Progenitor cell of endocrine pancreas (in vitro differentiated cells): ENCODE results near the gene TBC1D2. TPM values are rescaled to one million over a fixed set of nuclear protein-coding genes. Genes with fewer than 3 reads are reported as not detected.

Experiments
- DNase-seq: peaks from one replicate; pipeline ENCODE4 v3.0.0; 2021; ENCODE audit warnings: low spot score; ENCODE audit not compliant: unreplicated experiment
- H3K27ac Mint-ChIP-seq: 2 replicates; pipeline ENCODE4 v1.8.0; 2021; ENCODE audit warnings: mild to moderate bottlenecking, moderate library complexity, mixed read lengths
- H3K27me3 Mint-ChIP-seq: 2 replicates; pipeline ENCODE4 v1.8.0; 2021; ENCODE audit warnings: mixed read lengths
- H3K36me3 Mint-ChIP-seq: 2 replicates; pipeline ENCODE4 v1.8.0; 2022; ENCODE audit warnings: mixed read lengths; ENCODE audit not compliant: insufficient read depth
- H3K4me1 Mint-ChIP-seq: 2 replicates; pipeline ENCODE4 v1.8.0; 2021; ENCODE audit warnings: low read depth, mixed read lengths
- H3K4me3 Mint-ChIP-seq: 2 replicates; pipeline ENCODE4 v1.8.0; 2021; ENCODE audit warnings: low read depth, mild to moderate bottlenecking, moderate library complexity, mixed read lengths
- H3K9me3 Mint-ChIP-seq: 2 replicates; pipeline ENCODE4 v1.8.0; 2021; ENCODE audit warnings: low read depth, mixed read lengths
- CTCF ChIP-seq: fragments of 200-600 bp; sonication (generic); IDR thresholded peaks from one replicate; pipeline ENCODE4 v1.5.0; 2021; ENCODE audit warnings: antibody characterized with exemption, mild to moderate bottlenecking; ENCODE audit not compliant: unreplicated experiment
- total RNA-seq: library from RNA; stranded (reverse); gene quantifications from 2 replicates; pipeline ENCODE4 v1.2.1, GENCODE V29; 2021

Gene TBC1D2
- total RNA-seq, 1 donor from 2014 or later = 8.5 TPM

DNA sequence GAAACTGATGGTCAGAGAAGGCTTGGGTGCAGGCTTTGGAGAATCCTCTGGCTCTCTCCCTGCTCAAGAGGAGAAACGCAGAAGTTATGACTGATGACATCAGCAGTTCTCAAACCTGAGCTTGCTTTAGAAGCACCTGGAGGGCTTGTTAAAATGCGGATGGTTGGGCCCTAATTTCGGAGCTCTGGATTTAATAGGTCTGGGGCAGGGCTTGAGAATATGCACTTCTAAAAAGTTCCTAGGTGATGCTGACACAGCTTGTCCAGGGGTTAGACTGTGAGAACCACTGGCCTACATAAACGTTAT lies 26.4 kb downstream of the TBC1D2 start:
- no peak for DNase-seq
- no peak overlapping the region for H3K27ac Mint-ChIP-seq
- peaks cover 27% of the 10 kb centered on the region for H3K4me1 Mint-ChIP-seq

GRCh38 chr9:98228392-98229089 lies 26.9 kb downstream of the TBC1D2 start:
- Mint-ChIP-seq H3K27me3 (no peaks in the 10 kb centered on the region), H3K4me3 (no peak overlapping the region), H3K4me1 (peaks cover 27% of the 10 kb centered on the region), H3K36me3 (peaks cover 2% of the 10 kb centered on the region), H3K27ac (peak overlapping the region; percentile 58), H3K9me3 (no peaks in the 10 kb centered on the region)
- no peak for TF ChIP-seq CTCF
- DNase-seq = no peak

More for the DNA sequence above, 26.4 kb downstream of the TBC1D2 start:
- Mint-ChIP-seq H3K36me3 (peaks cover 2% of the 10 kb centered on the region), H3K9me3 (no peaks in the 10 kb centered on the region), H3K27me3 (no peaks in the 10 kb centered on the region), H3K4me3 (no peak overlapping the region)
- TF ChIP-seq CTCF = no peak

DNA sequence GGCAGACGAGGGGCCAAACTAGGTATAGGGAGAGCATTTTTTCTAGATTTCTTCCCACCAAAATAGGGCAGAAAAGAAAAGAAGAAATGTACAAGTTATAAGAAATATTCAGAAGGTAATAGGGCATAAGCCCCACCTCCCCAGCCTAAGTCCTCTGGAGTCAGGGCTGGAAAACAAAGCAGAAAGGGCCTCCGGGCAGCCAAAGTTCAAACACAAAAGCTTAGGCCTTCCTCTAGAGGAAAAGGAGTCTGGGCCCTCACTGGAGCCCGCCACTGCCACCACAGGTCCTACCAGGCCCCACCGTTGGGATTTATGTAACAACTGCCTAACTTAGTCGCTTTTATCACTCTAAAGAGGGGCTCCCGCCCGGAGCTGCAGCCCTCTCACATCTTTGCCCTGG lies 27.6 kb downstream of the TBC1D2 start:
- Mint-ChIP-seq H3K36me3 (peaks cover 5% of the 10 kb centered on the region), H3K4me3 (no peak overlapping the region), H3K4me1 (peaks cover 27% of the 10 kb centered on the region), H3K27me3 (no peaks in the 10 kb centered on the region), H3K9me3 (no peaks in the 10 kb centered on the region), H3K27ac (peak overlapping the region; percentile 58)
- DNase-seq = no peak
- TF ChIP-seq CTCF = no peak

- Mint-ChIP-seq H3K4me3 (no peak overlapping the region), H3K27ac (peak overlapping the region; percentile 59), H3K36me3 (peaks cover 5% of the 10 kb centered on the region), H3K27me3 (no peaks in the 10 kb centered on the region), H3K9me3 (no peaks in the 10 kb centered on the region), H3K4me1 (peaks cover 27% of the 10 kb centered on the region)
- no peak for TF ChIP-seq CTCF
- DNase-seq = no peak
Measured at GRCh38 chr9:98226957-98227356, 28.5 kb downstream of the TBC1D2 start.

DNA sequence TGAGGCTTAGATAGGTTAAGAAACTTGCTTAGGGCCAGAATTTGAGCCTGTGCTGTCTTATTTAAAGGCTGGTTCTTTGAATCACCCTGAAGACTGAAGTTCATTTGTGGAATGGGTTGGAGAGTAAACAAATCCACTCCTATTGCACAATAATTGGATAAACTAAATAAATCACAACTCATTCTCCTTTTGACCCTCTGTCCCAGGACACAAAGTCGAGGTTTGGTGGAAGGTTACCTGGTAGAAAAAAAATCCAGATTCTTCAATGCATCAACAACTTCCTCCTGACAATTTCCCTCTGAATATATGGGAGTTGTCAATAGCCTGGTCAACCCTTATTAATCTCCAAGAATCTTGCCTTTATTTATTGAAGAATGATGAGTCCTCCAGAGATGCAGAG lies 28.9 kb downstream of the TBC1D2 start:
- H3K9me3 Mint-ChIP-seq = no peaks in the 10 kb centered on the region
- no peak overlapping the region for H3K4me3 Mint-ChIP-seq
- no peaks in the 10 kb centered on the region for H3K27me3 Mint-ChIP-seq
- peaks cover 5% of the 10 kb centered on the region for H3K36me3 Mint-ChIP-seq
- no peak for DNase-seq
- no peak for TF ChIP-seq CTCF
- peak overlapping the region; percentile 59 for H3K27ac Mint-ChIP-seq
- peaks cover 27% of the 10 kb centered on the region for H3K4me1 Mint-ChIP-seq
